Lower leg skin (tissue), 4 donors: ENCODE results near the gene STAT1. TPM values are rescaled to one million over a fixed set of nuclear protein-coding genes. Genes with fewer than 3 reads are reported as not detected.
"Not testable (repeated sequence)": the region's sequence is repeated elsewhere in the genome, so short reads cannot be mapped to it uniquely, and the experiment has no call there.

ENCODE experiments used
- DNase-seq, 2 donors: peaks; one replicate each; pipeline ENCODE4 v3.0.0-alpha.2; 2019; ENCODE audit warnings: low spot score in 2 of 2
- H3K4me3 ChIP-seq: fragments of 200-600 bp; sonication (generic); 2 replicates; pipeline ENCODE4 v1.5.1; 2017; ENCODE audit warnings: mild to moderate bottlenecking, low read depth; ENCODE audit not compliant: poor library complexity, severe bottlenecking
- POLR2A ChIP-seq, 2 donors: fragments of 450-650 bp; IDR thresholded peaks; one replicate each; pipeline ENCODE4 v1.6.1; 2016 to 2017; ENCODE audit warnings: antibody characterized with exemption in 2 of 2, mild to moderate bottlenecking in 1 of 2, moderate library complexity in 1 of 2
- WGBS, 2 donors: methylation state at CpG; one replicate each; pipeline ENCODE4 v1.1.5; 2018; 5-methylcytosine and 5-hydroxymethylcytosine counted together
- intact Hi-C: fragments of 100-400 bp; cut with DNase I; formaldehyde crosslinking; loops from one replicate; pipeline ENCODE4 v1.15.0; 2023; ENCODE audit warnings: low total_unique reads
- total RNA-seq, 4 donors: library from RNA; depleted of rRNA; stranded (reverse); fragments of >200 nt; gene quantifications; one replicate each; pipeline ENCODE4 v1.1.0, GENCODE V29; 2016
- TF ChIP-seq, protein P1 (sequence below), 3 donors: fragments of 450-650 bp; IDR thresholded peaks; one replicate each; pipeline ENCODE4 v1.5.1; 2016; ENCODE audit warnings: antibody characterized with exemption in 3 of 3, mild to moderate bottlenecking in 3 of 3, moderate library complexity in 2 of 3

STAT1 gene
- total RNA-seq, 4 donors from 2014 or later: 37.5 to 55.6 (median 45.5) TPM

DNA sequence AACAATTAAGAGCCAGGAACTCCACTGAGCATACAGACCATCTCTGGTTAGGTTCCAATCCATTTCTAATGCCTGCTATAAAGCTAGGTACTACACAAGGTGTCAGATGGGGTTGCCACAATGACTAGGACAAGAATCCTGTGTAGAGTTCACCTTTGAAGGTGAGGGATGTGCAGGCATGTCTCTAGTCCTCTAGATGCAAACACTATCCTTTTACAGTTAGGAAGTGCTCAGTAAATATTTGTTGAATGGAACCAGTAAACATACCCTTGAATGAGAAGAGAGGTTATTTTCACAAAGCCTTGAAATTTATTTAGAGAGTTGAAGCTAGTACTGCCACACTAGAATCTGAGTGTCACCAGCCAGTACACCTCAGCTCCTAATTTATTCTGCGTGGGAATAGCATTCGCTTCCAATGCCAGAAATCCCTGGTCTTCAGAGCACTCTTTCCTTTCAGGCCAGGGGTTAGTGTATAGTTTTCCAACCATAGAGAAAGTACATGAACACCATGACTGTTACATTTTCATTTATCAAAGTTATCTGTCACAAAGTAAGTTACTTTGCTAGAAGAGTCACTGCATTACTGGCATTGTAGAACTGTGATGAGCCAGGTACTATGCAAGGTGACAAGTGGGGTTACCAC is 48.3 kb downstream of the STAT1 start:
- WGBS, 2 donors: 90 to 91% methylated on average over 2 of the region's 2 CpGs
- TF ChIP-seq POLR2A (IDR thresholded peaks at IDR 0.05): no peak
- TF ChIP-seq, protein P1, sequence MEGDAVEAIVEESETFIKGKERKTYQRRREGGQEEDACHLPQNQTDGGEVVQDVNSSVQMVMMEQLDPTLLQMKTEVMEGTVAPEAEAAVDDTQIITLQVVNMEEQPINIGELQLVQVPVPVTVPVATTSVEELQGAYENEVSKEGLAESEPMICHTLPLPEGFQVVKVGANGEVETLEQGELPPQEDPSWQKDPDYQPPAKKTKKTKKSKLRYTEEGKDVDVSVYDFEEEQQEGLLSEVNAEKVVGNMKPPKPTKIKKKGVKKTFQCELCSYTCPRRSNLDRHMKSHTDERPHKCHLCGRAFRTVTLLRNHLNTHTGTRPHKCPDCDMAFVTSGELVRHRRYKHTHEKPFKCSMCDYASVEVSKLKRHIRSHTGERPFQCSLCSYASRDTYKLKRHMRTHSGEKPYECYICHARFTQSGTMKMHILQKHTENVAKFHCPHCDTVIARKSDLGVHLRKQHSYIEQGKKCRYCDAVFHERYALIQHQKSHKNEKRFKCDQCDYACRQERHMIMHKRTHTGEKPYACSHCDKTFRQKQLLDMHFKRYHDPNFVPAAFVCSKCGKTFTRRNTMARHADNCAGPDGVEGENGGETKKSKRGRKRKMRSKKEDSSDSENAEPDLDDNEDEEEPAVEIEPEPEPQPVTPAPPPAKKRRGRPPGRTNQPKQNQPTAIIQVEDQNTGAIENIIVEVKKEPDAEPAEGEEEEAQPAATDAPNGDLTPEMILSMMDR (IDR thresholded peaks at IDR 0.05): no peak
- intact Hi-C loops: no loop called here
- H3K4me3 ChIP-seq: no peak overlapping the region
- DNase-seq: no peak

DNA sequence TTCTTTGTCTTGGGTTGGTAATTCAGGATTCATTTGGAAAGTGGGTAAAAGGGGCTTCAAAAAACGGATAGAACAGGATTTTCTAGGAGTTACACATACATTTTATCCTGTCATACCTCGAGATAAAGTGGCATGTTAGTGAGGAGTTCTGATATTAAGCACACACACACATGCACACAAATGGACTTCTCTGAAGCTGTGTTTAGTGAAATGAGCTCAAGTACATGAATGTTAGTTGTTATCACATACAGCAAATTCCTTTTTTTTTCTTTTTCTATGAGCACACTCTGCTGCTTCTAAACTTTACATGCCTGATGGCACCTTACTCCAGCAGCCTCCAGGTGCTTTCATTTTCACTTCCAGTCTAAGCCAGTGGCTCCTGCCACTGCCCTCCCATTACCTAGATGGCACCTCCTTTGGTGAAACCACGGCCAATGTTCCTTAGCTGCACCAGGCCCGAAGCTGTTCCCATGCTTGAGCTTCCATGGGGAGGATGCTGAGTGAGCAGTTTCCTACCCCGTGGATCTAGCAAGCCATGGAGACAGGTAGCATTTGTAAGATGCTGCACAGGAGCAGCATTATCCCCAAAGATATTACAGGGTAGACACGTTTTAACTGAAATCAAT is 49.7 kb downstream of the STAT1 start:
- TF ChIP-seq, protein P1 (IDR thresholded peaks at IDR 0.05): no peak
- no peak for TF ChIP-seq POLR2A (IDR thresholded peaks at IDR 0.05)
- H3K4me3 ChIP-seq: no peak overlapping the region
- intact Hi-C loops: no loop called here
- no peak for DNase-seq
- WGBS, 2 donors: 76 to 78% methylated on average over 6 of the region's 6 CpGs

DNA sequence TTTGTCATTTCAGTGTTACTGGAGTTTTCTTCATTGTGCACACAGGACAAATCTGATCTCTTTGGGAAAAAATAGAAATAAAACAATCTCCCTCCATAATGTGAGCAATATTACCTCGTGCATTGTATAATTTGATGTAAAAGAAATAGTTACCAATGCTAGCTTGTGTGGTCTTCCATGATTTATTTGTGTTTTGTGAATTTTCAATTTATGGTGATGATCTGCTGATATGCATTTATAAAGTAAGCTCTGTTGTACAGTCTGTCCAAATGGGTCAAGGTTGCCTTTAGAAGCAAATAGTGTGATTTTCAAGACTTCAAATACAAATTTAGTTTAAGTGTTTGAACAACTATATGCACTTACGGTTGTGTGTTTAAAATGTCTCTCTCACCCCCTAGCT is 50.9 kb downstream of the STAT1 start:
- no peak overlapping the region for H3K4me3 ChIP-seq
- no peak for TF ChIP-seq POLR2A (IDR thresholded peaks at IDR 0.05)
- no peak for DNase-seq
- intact Hi-C loops: no loop called here
- 89 to 96% methylated on average over 2 of the region's 2 CpGs for WGBS, 2 donors

- intact Hi-C loops: no loop called here
- WGBS, 2 donors: 50 to 65% methylated on average over 2 of the region's 2 CpGs
Measured at GRCh38 chr2:190961918-190962487, 52.0 kb downstream of the STAT1 start.

GRCh38 chr2:190961117-190961516 is 52.9 kb downstream of the STAT1 start:
- DNase-seq, intact Hi-C loops: not testable (repeated sequence)
- WGBS, 2 donors: 95 to 96% methylated on average over 5 of the region's 5 CpGs

More at GRCh38 chr2:190961918-190962487, 52.0 kb downstream of the STAT1 start:
- H3K4me3 ChIP-seq: no peak overlapping the region
- DNase-seq: no peak
- no peak for TF ChIP-seq POLR2A (IDR thresholded peaks at IDR 0.05)
- TF ChIP-seq, protein P1 (IDR thresholded peaks at IDR 0.05): no peak

DNA sequence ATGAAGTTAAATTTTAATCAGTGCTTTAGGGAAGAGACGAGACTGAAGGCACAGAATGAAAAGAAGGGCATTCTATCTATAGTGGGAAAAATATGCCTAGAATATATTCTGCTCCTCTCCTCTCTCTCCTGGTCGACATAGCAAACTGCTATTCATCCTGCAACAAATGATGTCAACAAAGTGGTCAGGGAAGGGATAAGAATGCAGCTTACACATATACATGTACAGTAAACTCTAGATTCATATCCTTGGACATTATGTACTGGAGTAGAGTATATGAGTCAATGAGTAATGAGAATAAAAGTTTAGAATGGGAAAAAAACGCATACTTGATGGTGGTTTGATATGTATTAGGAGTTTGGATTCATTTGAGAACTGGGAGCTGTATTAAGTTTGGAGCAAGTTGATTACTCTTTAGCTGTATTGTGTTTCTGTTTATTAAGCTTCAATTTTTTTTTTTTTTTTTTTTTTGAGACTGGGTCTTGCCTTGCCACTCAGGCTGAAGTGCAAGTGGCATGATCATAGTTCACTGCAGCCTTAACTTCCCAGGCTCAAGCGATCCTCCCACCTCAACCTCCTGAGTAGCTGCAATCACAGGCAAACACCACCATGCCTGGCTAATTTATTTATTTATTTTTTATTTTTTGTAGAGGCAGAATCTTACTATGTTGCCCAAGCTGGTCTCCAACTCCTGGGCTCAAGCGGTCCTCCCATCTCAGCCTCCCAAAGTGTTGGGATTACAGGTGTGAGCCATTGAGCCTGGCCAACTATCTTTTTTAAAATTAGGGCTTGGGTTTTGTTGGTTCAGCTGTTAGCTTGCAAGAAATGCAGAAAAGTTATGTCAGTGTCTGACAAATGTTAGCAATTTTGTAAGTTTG is 53.8 kb downstream of the STAT1 start:
- TF ChIP-seq, protein P1 (IDR thresholded peaks at IDR 0.05): no peak
- TF ChIP-seq POLR2A (IDR thresholded peaks at IDR 0.05): no peak
- 86 to 89% methylated on average over 5 of the region's 5 CpGs for WGBS, 2 donors

More at GRCh38 chr2:190961117-190961516, 52.9 kb downstream of the STAT1 start:
- H3K4me3 ChIP-seq: not testable (repeated sequence)

More for the DNA sequence above, 53.8 kb downstream of the STAT1 start:
- DNase-seq: no peak
- intact Hi-C loops: no loop called here
- no peak overlapping the region for H3K4me3 ChIP-seq
